Measurements from ENCODE around the gene APOM. TPM values are rescaled to one million over a fixed set of nuclear protein-coding genes. Genes with fewer than 3 reads are reported as not detected.

The APOM gene
- total and polyA plus RNA-seq, 10 donors = 0.66 to 9.7 (median 2.8) TPM

Small RNA genes lying within 50 kb of the gene (microRNA-seq; reads per million reads assigned to microRNA genes)
- gene MIR4646 = 1.1 to 1.4 (median 1.4) reads per million in 3 donors
- gene MIR6832 = 0 to 0.36 (median 0.35) reads per million in 3 donors

Small RNA genes lying within 50 kb of the gene (small RNA-seq; reads per million reads assigned to genes)
- gene MIR4646 (0 to 0.23 (median 0) reads per million in 4 donors), gene MIR6832 (0 reads per million in 4 donors), gene RF00019 (0 reads per million in 4 donors), gene SNORA38 (5.1 to 20.6 (median 10.4) reads per million in 4 donors), gene UQCRHP1 (0 reads per million in 4 donors)

Other genes with a start within 250 kb of the APOM start
Only the 30 nearest of the 37 such genes appear.
- 10 to 100 TPM; 13.8 to 21.4 (median 15.0) TPM for gene MICB, start 157.7 kb upstream of the APOM start, total RNA-seq
- gene MICB, start 157.7 kb upstream of the APOM start, polyA plus RNA-seq = 1 to 10 TPM; 6.9 to 8.3 (median 6.9) TPM
- not detected for gene MCCD1, start 126.9 kb upstream of the APOM start, total RNA-seq
- not detected for gene MCCD1, start 126.9 kb upstream of the APOM start, polyA plus RNA-seq
- 100 to 1,000 TPM; 291 to 417 (median 354) TPM for gene DDX39B, start 113.9 kb upstream of the APOM start, total RNA-seq
- gene DDX39B, start 113.9 kb upstream of the APOM start, polyA plus RNA-seq = 100 to 1,000 TPM; 316 to 768 (median 493) TPM
- 1 to 10 TPM; 2.0 to 3.7 (median 2.7) TPM for gene ATP6V1G2, start 109.3 kb upstream of the APOM start, total RNA-seq
- gene ATP6V1G2, start 109.3 kb upstream of the APOM start, polyA plus RNA-seq = 1 to 10 TPM; 1.9 to 2.7 (median 2.2) TPM
- gene NFKBIL1, start 108.3 kb upstream of the APOM start, total RNA-seq = 10 to 100 TPM; 11.0 to 36.3 (median 19.4) TPM
- gene NFKBIL1, start 108.3 kb upstream of the APOM start, polyA plus RNA-seq = 10 to 100 TPM; 16.9 to 24.2 (median 19.3) TPM
- 10 to 100 TPM in 1 of 7 donors, 1 to 10 TPM in 6; 2.4 to 14.4 (median 5.1) TPM for gene LTA, start 83.6 kb upstream of the APOM start, total RNA-seq
- 1 to 10 TPM; 6.8 to 9.2 (median 7.3) TPM for gene LTA, start 83.6 kb upstream of the APOM start, polyA plus RNA-seq
- 10 to 100 TPM in 5 of 7 donors, 1 to 10 TPM in 2; 6.5 to 18.3 (median 11.6) TPM for gene TNF, start 80.3 kb upstream of the APOM start, total RNA-seq
- gene TNF, start 80.3 kb upstream of the APOM start, polyA plus RNA-seq = 10 to 100 TPM in 2 of 3 donors, 1 to 10 TPM in 1; 5.5 to 17.3 (median 13.3) TPM
- 100 to 1,000 TPM in 6 of 7 donors, 10 to 100 TPM in 1; 83.0 to 403 (median 162) TPM for gene LTB, start 73.5 kb upstream of the APOM start, total RNA-seq
- gene LTB, start 73.5 kb upstream of the APOM start, polyA plus RNA-seq = 1,000 to 10,000 TPM in 1 of 3 donors, 100 to 1,000 TPM in 2; 804 to 1,256 (median 838) TPM
- gene LST1, start 69.6 kb upstream of the APOM start, total RNA-seq = 100 to 1,000 TPM; 139 to 268 (median 217) TPM
- 100 to 1,000 TPM; 128 to 214 (median 203) TPM for gene LST1, start 69.6 kb upstream of the APOM start, polyA plus RNA-seq
- 10 to 100 TPM in 6 of 7 donors, 1 to 10 TPM in 1; 7.8 to 28.1 (median 12.1) TPM for gene NCR3, start 62.9 kb upstream of the APOM start, total RNA-seq
- 10 to 100 TPM; 15.9 to 30.3 (median 25.3) TPM for gene NCR3, start 62.9 kb upstream of the APOM start, polyA plus RNA-seq
- gene AIF1, start 40.7 kb upstream of the APOM start, total RNA-seq = 100 to 1,000 TPM; 258 to 479 (median 310) TPM
- 100 to 1,000 TPM; 258 to 416 (median 312) TPM for gene AIF1, start 40.7 kb upstream of the APOM start, polyA plus RNA-seq
- 100 to 1,000 TPM; 119 to 198 (median 176) TPM for gene PRRC2A, start 35.2 kb upstream of the APOM start, total RNA-seq
- 100 to 1,000 TPM in 2 of 3 donors, 10 to 100 TPM in 1; 84.1 to 151 (median 146) TPM for gene PRRC2A, start 35.2 kb upstream of the APOM start, polyA plus RNA-seq
- 100 to 1,000 TPM; 211 to 328 (median 260) TPM for gene BAG6, start 3.2 kb upstream of the APOM start, total RNA-seq
- gene BAG6, start 3.2 kb upstream of the APOM start, polyA plus RNA-seq = 100 to 1,000 TPM; 195 to 311 (median 310) TPM
- 10 to 100 TPM; 24.1 to 37.4 (median 28.6) TPM for gene C6orf47, start 4.9 kb downstream of the APOM start, total RNA-seq
- 10 to 100 TPM; 12.2 to 22.6 (median 13.4) TPM for gene C6orf47, start 4.9 kb downstream of the APOM start, polyA plus RNA-seq
- gene GPANK1, start 9.1 kb downstream of the APOM start, total RNA-seq = 10 to 100 TPM; 12.7 to 21.3 (median 17.4) TPM
- gene GPANK1, start 9.1 kb downstream of the APOM start, polyA plus RNA-seq = 10 to 100 TPM; 12.4 to 19.2 (median 14.8) TPM
- 100 to 1,000 TPM; 122 to 294 (median 150) TPM for gene CSNK2B, start 10.2 kb downstream of the APOM start, total RNA-seq
- gene CSNK2B, start 10.2 kb downstream of the APOM start, polyA plus RNA-seq = 100 to 1,000 TPM; 132 to 163 (median 139) TPM
- gene LY6G5B, start 14.1 kb downstream of the APOM start, total RNA-seq = 10 to 100 TPM; 11.0 to 25.3 (median 16.3) TPM
- 1 to 10 TPM; 3.0 to 5.8 (median 3.7) TPM for gene LY6G5B, start 14.1 kb downstream of the APOM start, polyA plus RNA-seq
- gene LY6G5C, start 25.2 kb downstream of the APOM start, total RNA-seq = 1 to 10 TPM; 3.3 to 7.9 (median 5.8) TPM
- gene LY6G5C, start 25.2 kb downstream of the APOM start, polyA plus RNA-seq = 1 to 10 TPM; 3.3 to 4.3 (median 3.5) TPM
- 10 to 100 TPM; 55.8 to 80.7 (median 71.1) TPM for gene ABHD16A, start 47.4 kb downstream of the APOM start, total RNA-seq
- gene ABHD16A, start 47.4 kb downstream of the APOM start, polyA plus RNA-seq = 10 to 100 TPM; 30.2 to 42.3 (median 34.4) TPM
- gene LY6G6F, start 51.0 kb downstream of the APOM start, total RNA-seq = 1 to 10 TPM; 1.6 to 4.9 (median 2.2) TPM
- gene LY6G6F, start 51.0 kb downstream of the APOM start, polyA plus RNA-seq = under 1 TPM; 0.11 to 0.68 (median 0.35) TPM
- not detected for gene LY6G6D, start 59.5 kb downstream of the APOM start, total RNA-seq
- not detected for gene LY6G6D, start 59.5 kb downstream of the APOM start, polyA plus RNA-seq
- under 1 TPM in 2 of 7 donors, not detected in 5; 0.49 to 0.77 TPM for gene LY6G6C, start 65.9 kb downstream of the APOM start, total RNA-seq
- gene LY6G6C, start 65.9 kb downstream of the APOM start, polyA plus RNA-seq = not detected
- 10 to 100 TPM in 4 of 7 donors, 1 to 10 TPM in 3; 7.9 to 15.1 (median 10.6) TPM for gene MPIG6B, start 67.5 kb downstream of the APOM start, total RNA-seq
- gene MPIG6B, start 67.5 kb downstream of the APOM start, polyA plus RNA-seq = under 1 TPM; 0.46 to 0.61 (median 0.48) TPM
- 100 to 1,000 TPM in 1 of 7 donors, 10 to 100 TPM in 6; 63.0 to 116 (median 72.3) TPM for gene DDAH2, start 73.4 kb downstream of the APOM start, total RNA-seq
- gene DDAH2, start 73.4 kb downstream of the APOM start, polyA plus RNA-seq = 10 to 100 TPM; 67.1 to 84.7 (median 81.0) TPM
- gene CLIC1, start 80.6 kb downstream of the APOM start, total RNA-seq = 100 to 1,000 TPM; 296 to 392 (median 326) TPM
- gene CLIC1, start 80.6 kb downstream of the APOM start, polyA plus RNA-seq = 100 to 1,000 TPM; 321 to 447 (median 388) TPM
- gene MSH5, start 84.1 kb downstream of the APOM start, total RNA-seq = 10 to 100 TPM; 20.2 to 35.2 (median 27.6) TPM
- 10 to 100 TPM; 11.2 to 26.7 (median 23.1) TPM for gene MSH5, start 84.1 kb downstream of the APOM start, polyA plus RNA-seq
- gene SAPCD1, start 106.8 kb downstream of the APOM start, total RNA-seq = 10 to 100 TPM in 1 of 7 donors, 1 to 10 TPM in 5, not detected in 1; 3.6 to 11.8 (median 5.3) TPM
- 10 to 100 TPM in 1 of 3 donors, 1 to 10 TPM in 2; 7.5 to 14.2 (median 8.3) TPM for gene SAPCD1, start 106.8 kb downstream of the APOM start, polyA plus RNA-seq
- 1 to 10 TPM in 4 of 7 donors, under 1 TPM in 2, not detected in 1; 0.68 to 2.6 (median 1.3) TPM for gene VWA7, start 121.4 kb downstream of the APOM start, total RNA-seq
- gene VWA7, start 121.4 kb downstream of the APOM start, polyA plus RNA-seq = 1 to 10 TPM in 1 of 3 donors, under 1 TPM in 2; 0.09 to 1.2 (median 0.11) TPM
- 10 to 100 TPM; 32.4 to 97.3 (median 62.5) TPM for gene VARS1, start 139.9 kb downstream of the APOM start, total RNA-seq
- gene VARS1, start 139.9 kb downstream of the APOM start, polyA plus RNA-seq = 10 to 100 TPM; 31.1 to 49.0 (median 38.3) TPM
- gene LSM2, start 151.1 kb downstream of the APOM start, total RNA-seq = 10 to 100 TPM; 35.9 to 54.4 (median 42.9) TPM
- gene LSM2, start 151.1 kb downstream of the APOM start, polyA plus RNA-seq = 10 to 100 TPM; 74.5 to 98.9 (median 80.4) TPM